WERI-Rb-1 (cell line): Measurements from ENCODE around the gene TPP2.

Source experiments
- DNase-seq: peaks from one replicate; pipeline ENCODE4 v3.0.0-alpha.2; 2020
- H3K27ac ChIP-seq: fragments of 250-450 bp; sonication (Bioruptor Pico); 2 replicates; pipeline ENCODE4 v1.5.1; 2020; ENCODE audit warnings: mild to moderate bottlenecking, moderate library complexity
- H3K27me3 ChIP-seq: fragments of 250-450 bp; sonication (Bioruptor Pico); 2 replicates; pipeline ENCODE4 v1.5.1; 2021; ENCODE audit warnings: mild to moderate bottlenecking, low read depth, moderate library complexity; ENCODE audit not compliant: insufficient read depth, severe bottlenecking
- H3K36me3 ChIP-seq: fragments of 250-450 bp; sonication (Bioruptor Pico); 2 replicates; pipeline ENCODE4 v1.5.1; 2020; ENCODE audit warnings: mild to moderate bottlenecking, moderate library complexity
- H3K4me3 ChIP-seq: 2 replicates; pipeline ENCODE4 v1.5.1; 2011; ENCODE audit warnings: low read depth, mild to moderate bottlenecking, control low read depth, low read length
- H3K9me3 ChIP-seq: fragments of 250-450 bp; sonication (Bioruptor Pico); 2 replicates; pipeline ENCODE4 v1.5.1; 2021; ENCODE audit warnings: mild to moderate bottlenecking, moderate library complexity; ENCODE audit not compliant: severe bottlenecking
- CTCF ChIP-seq: IDR thresholded peaks from 2 replicates; pipeline ENCODE4 v1.5.1; 2011; ENCODE audit warnings: low read depth, mild to moderate bottlenecking, control low read depth, inconsistent platforms, low read length

TPP2 gene

GRCh38 chr13:102586615-102587014 lies 10.2 kb upstream of the TPP2 start:
- no peak for DNase-seq
- Histone ChIP-seq H3K27ac (no peak overlapping the region), H3K9me3 (no peaks in the 10 kb centered on the region), H3K27me3 (no peaks in the 10 kb centered on the region), H3K36me3 (no peaks in the 10 kb centered on the region), H3K4me3 (no peak overlapping the region)
- no peak for TF ChIP-seq CTCF

- Histone ChIP-seq H3K9me3 (no peaks in the 10 kb centered on the region), H3K4me3 (no peak overlapping the region), H3K27ac (no peak overlapping the region), H3K27me3 (no peaks in the 10 kb centered on the region), H3K36me3 (no peaks in the 10 kb centered on the region)
- TF ChIP-seq CTCF, result no peak
- no peak for DNase-seq
Observed at GRCh38 chr13:102587916-102588315, 8.9 kb upstream of the TPP2 start.

DNA sequence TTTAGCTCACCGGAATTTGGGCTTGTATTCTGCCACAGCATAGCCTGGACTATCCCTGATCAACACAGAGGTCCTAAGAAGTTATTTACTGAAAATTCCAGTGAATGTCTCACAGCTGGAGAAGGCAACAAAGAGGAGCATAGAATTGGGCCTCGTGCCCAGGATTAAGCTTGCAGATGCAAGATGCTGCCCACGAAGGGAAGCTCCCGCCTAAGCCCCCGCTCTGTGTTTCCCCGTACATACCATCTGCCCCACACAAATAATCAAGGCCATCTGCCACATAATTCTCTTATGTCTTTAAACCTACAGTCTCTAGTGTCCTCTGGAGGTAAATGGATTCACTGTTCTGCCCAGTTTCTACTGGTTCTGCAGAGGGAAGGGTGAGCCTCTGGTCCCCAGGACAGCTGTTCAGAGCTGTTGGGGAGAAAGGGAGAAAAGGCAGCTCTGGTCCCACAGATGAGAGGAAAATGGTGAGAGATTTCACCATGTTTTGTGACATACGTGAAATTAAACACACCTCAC lies 7.4 kb upstream of the TPP2 start:
- Histone ChIP-seq H3K27ac (peak overlapping the region; percentile 73), H3K4me3 (no peak overlapping the region), H3K27me3 (no peaks in the 10 kb centered on the region), H3K36me3 (no peaks in the 10 kb centered on the region), H3K9me3 (no peaks in the 10 kb centered on the region)
- DNase-seq, result peak; percentile 95
- peak; percentile 53 for TF ChIP-seq CTCF

GRCh38 chr13:102591988-102592781 lies 4.6 kb upstream of the TPP2 start:
- H3K9me3 ChIP-seq, result no peaks in the 10 kb centered on the region
- peak overlapping the region; percentile 64 for H3K4me3 ChIP-seq
- peak; percentile 97 for DNase-seq
- H3K27me3 ChIP-seq, result no peaks in the 10 kb centered on the region
- TF ChIP-seq CTCF, result peak; percentile 87
- H3K36me3 ChIP-seq, result peaks cover 3% of the 10 kb centered on the region; the same call in 1 of the 2 replicates
- peak overlapping the region; percentile 52 for H3K27ac ChIP-seq

DNA sequence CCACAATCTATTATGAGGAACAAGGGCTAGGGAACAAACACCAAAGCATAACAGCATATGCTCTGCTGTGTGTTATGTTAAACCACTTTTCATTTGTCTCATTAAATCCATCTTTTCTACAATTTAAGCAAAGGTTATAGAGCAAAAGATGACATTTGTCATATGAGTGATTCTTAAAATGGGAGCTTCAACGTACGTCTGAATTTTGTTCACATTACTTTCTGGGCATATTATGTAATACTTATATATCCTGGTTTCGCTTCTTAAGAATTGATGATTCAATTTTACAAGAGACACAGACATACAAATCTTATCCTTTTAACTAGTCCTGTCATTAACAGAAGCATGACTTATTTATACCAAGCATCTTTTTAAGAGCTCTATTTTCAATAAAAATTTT lies 3.3 kb upstream of the TPP2 start:
- DNase-seq, result no peak

More for the DNA sequence above, 3.3 kb upstream of the TPP2 start:
- Histone ChIP-seq H3K27me3 (no peaks in the 10 kb centered on the region), H3K9me3 (no peaks in the 10 kb centered on the region), H3K36me3 (peaks cover 8% of the 10 kb centered on the region), H3K4me3 (no peak overlapping the region), H3K27ac (no peak overlapping the region)
- TF ChIP-seq CTCF, result no peak
